HuH-7 (cell line): ENCODE measurements around the gene DISP3.

Experiments
- DNase-seq: peaks from one replicate; pipeline ENCODE4 v3.0.0; 2011; ENCODE audit warnings: low spot score

Gene DISP3

DNA sequence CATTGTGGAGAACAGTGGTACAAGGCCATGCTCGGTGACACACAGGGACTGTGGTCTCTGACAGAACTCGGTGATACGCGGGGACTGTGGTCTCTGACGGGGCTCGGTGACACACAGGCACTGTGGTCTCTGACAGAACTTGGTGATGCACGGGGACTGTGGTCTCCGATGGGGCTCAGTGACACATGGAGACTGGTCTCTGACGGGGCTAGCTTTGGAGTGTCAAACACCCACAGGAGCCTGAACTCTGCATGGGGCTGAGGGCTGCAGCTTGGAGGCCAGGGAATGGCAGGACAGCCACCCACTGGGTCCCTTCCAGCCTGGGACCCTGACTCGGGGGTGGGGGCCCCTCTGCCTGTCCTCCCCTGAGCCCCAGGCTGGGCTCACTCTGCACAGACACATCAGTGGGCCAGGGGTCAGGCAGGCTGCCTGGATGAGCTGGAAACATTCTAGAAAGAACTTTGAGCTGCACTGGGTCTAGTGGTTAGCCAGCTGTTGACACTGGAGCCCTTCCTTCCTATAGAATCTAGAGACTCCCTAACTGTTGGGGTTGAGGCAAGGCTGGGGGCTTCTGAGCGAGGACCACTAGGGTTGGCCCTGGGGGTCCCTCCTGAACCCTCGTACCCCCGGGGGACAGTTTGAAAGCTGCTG is 49.8 kb downstream of the DISP3 start:
- no peak for DNase-seq

DNA sequence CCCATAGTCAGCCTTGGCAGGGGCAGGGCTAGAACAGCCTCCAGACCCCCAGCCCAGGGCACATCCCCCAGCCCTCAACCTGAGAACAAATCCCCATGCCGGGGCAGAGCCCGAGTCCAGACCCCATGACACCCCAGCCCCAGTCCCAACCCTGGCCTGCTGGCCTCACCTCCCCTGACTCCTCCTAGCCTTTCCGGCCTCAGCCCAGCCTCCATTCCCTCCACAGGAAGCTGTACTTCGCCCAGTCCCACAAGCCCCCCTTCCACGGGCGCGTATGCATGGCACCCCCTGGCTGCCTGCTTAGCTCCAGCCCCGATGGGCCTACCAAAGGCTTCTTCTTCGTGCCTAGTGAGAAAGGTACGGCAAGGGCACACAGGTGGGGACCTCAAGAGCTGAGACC is 50.4 kb downstream of the DISP3 start:
- no peak for DNase-seq

DNA sequence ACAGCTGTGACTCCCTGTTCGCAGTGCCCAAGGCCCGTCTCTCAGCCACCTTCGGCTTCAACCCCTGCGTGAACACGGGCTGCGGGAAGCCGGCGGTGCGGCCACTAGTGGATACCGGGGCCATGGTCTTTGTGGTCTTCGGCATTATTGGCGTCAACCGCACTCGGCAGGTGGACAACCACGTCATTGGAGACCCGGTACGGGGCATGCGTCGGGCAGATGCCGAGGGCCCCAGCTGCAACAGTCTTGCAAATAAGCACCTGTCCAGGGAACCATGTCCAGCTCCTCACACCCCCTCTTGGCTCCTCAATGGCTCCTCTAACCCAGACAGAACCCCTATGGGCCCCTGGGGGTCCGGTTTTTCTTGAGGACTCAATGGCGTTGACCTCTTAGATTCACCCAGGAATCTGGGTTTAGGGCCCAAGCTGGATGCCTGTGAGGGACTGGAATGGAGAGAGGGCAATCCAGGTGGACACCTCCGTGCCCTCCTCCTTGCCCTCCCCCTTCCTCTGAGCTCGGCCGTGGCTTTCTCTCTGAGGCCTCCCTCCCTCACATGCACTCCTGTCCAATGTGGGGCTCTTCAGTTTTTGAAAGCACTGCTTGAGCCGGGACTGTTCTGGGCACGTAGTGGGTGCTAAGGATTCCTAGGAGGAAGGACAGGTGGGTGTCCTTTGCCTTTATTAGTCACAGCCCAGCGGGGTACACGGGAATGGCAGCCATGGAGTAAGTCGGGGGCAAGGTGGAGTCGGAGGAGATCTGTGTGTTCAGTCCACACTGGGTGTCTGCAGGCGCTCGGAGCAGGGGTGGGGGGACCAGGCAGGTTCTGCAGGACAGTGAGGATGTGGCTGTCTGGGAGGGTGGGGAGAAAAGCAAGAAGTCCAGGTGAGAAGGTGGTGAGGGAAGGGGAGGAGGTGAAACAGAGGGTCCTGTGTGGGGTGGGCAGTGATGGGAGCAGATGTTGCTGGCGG is 51.1 kb downstream of the DISP3 start:
- DNase-seq: no peak

DNA sequence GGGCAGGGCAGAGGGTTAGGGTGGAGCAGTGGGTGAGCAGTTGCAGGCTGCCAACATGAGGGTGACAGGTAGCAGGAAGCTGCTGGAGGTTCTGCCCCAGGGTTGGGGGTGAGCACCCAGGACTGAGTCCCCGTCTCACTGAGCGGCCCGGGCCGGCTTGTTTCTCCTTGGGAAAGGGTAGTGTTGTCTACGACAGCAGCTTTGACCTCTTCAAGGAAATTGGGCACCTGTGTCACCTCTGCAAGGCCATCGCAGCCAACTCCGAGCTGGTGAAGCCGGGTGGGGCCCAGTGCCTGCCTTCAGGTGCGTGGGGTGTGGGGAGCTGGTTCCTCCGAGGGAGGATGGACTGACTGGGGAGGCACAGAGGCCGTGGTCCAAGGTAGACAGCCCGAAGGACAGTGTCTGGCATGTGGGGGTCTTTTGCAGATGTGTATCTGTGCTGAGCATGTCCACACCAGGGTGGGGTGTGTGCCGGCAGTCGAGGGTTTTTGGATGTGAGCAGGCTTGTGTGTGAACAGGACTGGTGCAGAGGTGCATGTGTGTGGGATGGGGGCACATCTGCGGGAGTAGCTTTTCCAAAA is 51.9 kb downstream of the DISP3 start:
- no peak for DNase-seq

DNA sequence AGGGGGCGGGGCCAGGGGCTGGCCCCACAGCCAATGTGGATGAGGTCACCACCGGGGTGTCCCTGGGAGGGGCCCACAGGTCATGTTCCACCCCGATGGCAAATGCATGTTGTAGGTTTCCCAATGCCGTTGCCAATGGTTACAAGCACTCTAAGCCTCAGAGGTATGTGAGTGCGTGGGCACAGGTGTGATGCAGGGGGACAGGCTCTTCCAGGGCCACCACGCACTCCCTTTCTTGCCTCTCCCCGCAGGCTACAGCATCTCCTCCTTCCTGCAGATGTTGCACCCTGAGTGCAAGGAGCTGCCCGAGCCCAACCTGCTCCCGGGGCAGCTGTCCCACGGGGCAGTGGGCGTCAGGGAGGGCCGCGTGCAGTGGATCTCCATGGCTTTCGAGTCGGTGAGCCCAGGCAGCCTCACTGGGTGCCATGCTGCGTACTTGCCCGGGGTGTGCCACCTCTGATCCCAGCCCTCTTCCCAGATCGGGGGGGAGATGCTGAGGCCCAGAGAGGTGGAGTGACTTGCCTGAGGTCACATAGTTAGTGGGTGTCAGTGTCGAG is 52.4 kb downstream of the DISP3 start:
- DNase-seq: no peak

DNA sequence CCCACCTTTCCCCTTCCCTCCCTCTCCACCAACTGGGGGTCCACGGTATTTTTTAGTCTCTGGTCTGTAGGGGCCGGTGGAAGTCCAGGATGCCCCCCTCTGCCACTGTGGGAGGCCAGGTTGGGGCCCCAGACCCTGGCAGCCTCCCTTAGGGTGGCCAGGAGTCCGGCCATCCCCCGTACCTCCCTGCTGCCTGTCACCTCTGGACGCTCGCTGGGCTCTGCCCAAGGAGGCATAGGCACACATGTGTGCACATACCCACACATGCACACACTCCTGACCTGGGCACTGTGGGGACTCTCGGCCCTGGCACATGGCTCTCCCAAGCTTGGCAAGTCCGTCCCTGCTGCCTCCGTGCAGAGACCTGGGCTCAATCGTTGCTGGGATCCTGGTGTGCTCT is 53.0 kb downstream of the DISP3 start:
- DNase-seq: no peak

DNA sequence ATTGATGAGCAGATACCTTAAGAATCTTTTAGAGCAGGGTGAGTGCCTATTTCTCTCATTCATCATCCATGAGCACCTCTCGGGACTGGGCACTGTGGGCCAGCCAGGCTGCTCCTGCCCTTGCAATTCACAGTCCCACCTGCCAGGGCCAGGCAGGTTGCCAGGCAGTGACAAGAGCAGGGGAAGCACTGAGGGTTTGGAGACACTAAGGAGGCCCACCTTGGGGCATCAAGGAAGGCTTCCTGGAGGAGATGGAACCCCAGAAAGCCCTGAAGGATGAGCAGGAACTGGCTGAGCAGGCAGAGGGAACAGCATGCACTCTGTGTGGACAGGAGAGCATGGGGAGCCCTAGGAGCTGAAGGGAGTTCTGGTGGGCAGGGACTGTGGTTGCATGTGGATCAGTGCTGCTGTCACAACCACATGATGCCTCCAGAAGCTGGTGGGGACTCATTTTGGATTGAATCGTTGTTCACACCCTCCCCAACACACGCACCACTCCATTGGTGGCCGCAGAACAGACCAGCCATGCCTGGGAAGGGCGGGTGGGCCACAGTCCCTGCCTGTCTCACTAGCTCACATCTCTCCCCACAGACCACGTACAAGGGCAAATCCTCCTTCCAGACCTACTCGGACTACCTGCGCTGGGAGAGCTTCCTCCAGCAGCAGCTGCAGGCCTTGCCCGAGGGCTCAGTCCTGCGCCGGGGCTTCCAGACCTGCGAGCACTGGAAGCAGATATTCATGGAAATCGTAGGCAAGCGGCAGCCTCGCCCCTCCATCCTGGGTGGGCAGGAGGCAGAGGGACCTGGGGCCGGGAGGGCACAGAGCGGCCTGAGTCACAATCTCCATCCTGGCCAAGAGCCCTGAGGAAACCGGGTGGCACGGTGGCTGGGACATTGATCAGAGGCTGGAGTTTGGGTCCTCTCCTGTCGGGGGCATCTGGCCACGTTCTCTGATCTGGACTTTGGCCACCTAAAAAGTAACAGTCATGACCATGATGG is 55.1 kb downstream of the DISP3 start:
- no peak for DNase-seq

DNA sequence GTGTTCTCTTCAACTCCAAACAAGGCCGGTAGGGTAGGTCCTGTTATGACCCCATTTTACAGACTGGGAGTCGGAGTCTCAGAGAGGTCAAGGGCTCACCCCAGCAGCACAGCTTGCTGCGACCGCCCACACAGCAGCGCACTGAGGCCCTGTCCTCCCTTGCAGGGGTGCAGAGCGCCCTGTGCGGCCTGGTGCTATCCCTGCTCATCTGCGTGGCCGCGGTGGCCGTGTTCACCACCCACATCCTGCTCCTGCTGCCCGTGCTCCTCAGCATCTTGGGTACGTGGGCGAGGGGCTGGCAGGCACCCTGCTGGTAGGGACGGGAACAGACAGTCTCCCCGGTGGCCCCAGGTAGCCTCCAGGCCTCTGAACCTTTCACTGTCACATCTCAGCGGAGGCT is 55.9 kb downstream of the DISP3 start:
- no peak for DNase-seq

DNA sequence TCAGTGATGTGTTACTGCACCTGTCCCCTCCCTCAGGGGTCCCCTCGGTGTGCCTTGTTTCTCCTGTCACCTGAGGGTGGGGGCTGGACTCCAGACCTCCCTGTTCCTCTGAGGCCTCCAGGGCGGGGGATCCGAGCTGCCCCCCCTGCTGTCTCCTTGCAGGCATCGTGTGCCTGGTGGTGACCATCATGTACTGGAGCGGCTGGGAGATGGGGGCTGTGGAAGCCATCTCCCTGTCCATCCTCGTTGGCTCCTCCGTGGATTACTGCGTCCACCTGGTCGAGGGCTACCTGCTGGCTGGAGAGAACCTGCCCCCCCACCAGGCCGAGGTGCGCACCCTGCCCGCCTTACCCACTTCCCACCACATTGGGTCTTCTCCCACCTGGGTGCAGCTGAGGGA is 56.4 kb downstream of the DISP3 start:
- no peak for DNase-seq

DNA sequence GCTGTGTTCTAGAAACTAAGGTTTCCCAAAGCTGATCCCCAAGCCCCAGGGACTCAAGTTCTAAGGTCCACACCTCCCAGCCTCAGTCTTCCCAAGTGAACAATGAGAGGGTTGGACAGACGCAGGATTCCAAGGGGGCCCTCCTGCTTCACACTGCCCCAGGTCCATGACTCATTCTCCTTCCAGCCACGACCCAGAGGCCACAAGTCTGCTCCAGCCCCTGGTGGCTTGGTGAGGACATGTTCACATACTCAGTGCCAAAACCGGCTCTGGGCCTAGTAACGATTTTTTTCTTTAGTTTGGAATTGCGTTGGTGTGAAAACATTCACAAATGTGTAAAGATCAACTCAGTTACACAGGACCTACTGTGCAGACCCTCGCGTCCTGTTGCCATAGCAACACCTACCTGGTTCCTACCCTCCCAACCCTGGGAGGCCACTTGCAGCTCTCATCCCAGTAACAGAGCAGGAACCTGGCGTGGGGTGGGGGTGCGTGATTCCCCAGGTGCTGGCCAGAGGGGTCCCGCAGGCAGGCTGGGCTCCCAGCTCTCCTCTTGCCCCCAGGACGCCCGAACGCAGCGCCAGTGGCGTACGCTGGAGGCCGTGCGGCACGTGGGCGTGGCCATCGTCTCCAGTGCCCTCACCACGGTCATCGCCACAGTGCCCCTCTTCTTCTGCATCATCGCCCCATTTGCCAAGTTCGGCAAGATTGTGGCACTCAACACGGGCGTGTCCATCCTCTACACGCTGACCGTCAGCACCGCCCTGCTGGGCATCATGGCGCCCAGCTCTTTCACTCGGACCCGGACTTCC is 57.0 kb downstream of the DISP3 start:
- no peak for DNase-seq

DNA sequence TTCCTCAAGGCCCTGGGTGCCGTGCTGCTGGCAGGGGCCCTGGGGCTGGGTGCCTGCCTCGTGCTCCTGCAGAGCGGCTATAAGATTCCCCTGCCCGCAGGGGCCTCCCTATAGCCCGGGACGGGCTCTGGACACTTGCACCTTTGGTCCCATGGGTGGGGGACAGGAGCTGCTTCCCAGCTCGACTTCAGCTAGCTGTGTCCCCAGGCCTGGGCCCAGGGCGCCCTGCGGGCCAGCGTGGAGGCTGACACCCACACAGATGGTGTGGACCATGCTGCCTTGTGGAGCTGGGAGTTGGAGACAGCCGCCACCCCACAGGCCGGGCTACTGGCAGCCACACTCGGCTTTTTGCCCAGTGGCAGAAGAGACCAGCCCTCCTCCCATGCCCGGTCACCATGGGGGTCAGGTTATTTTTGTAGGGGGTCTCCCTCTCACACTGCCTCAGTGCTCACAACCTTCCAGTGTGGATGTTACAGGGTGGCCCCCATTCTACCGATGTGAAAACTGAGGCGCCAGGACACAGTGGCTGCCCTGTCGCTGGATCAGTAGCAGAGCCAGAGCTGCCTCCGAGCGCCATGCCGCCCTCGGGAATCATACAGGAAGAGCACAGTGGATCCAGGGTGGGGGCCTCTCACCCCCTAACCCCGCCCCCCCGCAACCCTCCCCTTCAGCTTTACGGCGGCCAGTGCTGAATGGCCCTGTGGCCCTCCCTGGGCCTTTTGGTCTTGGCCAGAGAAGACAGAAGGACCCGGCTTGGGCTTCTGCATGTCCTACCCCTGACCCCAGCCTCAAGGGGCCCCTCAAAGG is 57.8 kb downstream of the DISP3 start:
- no peak for DNase-seq

DNA sequence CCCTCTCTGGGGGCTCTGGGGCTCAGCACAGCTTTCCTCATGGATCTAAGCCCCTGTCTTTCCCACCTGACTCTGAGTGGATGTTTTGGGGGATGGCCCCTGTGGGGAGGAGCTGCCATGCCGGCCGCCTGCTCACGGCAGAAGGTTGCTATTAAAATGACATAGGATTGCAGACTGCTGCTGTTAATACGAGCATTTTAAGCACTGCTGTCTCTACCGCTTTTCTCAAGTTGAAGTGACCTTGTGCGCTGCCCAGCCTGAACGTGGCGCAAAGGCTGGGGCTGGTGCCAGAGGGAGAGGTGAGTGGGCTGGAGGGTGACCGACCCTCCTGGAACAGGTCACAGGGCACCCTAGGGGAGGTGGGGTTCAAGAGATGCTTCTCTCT is 58.4 kb downstream of the DISP3 start:
- no peak for DNase-seq

DNA sequence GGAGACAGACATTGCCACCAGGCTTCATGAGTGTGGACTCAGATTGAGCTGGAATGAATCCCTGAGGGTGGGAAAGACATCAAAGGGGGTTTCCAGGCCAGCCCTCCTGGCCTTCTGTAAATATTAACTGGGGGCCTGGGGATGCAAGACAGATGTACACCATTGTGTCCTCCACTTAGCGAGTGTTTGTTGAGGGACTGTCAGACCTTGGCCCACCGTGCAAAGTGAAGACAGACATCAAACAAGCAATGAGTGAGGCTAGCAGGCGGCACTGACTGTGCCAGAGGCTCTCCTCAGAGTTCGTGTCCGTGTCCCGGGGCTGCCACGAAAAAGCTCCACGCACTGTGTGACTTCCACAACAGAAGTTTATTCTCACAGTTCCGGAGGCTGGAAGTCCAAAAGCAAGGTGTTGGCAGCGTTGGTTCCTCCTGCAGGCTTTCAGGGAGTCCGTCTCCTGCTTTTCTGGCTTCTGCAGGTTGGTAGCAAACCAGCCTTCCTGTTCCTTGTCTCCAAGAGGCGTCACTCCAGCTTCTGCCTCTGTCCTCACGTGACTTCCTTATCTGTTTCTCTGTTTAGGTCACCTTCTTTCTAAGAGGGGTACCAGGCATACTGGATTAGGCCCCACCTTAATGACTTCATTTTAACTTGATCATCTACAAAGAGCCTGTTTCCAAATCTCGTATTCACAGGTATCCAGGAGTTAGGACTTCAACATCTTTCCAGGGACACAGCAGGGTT is 59.1 kb downstream of the DISP3 start:
- no peak for DNase-seq

DNA sequence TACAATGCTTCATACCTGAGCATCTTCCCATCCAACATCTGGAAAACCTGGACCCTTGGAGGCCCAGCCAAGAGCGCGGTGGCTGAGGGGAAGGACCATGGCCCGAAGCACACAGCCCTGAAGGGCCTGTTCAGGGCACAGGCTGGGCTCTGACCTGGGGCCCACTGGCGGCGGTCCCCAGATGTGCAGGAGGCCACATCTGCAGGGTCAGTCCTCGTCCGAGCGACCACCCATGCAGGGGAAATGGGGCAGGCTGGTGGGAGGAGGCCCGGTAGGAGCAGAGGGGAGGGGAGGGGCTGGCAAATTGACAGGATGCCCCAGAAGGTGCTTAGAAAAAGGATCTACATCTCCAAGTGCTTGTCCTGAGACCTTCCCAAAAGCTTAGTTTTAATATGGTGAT is 59.9 kb downstream of the DISP3 start:
- DNase-seq: no peak

DNA sequence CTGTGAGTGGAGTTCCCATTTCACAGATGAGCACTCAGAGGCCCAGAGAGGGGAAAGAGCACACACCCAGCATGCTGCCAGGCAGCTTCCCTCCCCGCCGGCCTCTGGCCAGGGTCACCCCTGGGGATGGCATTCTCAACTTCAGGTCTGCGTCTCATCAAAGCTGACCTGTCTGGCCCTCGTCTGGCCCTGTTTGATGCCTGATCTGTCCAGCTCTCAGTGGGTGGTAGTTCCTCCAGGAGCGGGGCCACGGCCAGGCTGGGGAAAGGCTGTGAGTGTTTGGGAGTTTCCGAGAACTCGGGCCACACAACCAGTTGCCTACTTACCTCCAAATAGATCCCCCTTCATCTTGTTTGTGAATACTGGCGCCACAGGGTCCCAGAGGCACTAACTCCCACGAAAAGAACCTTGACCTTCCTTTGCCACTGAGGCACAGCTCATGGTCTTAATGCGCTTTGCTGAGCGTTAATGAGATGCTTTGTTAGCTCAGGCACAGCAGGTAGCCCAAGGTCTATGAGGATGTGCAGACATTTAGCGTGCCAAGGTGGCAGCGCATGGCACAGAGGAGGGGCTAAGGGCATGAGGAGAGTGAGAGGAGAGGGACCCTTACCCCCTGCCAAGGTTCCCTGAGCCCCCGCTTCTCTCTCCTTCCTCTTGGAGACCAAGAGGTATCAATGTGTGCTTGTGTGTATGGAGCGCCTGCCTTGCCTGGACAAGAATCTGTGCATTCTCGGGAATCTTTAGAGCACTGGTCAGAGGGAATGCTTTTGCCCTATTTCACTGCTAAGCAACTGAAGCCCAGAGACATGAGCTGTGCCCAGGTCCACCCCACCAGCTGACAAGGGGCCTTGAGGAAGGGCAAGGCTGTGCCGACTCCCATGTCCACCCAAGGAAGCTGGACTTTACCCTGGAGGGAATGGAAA is 61.2 kb downstream of the DISP3 start:
- DNase-seq: no peak

DNA sequence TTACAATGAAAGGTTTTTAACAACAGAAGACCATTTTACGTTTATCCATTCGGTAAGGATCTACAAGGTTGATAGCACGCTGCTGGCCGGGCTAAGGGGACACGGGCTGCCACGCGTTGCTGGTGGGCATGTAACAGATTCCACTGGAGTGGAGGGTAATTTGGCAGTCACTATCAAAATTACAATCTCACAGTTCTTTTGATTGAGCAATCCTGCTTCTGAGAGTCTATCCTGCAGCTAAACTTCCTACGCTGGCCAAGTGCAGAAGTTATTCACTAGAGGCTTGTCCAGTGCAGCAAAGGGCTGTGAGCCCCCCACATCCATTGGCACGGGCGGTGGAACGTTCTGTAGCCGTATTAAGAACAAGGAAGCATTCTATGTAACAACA is 61.8 kb downstream of the DISP3 start:
- no peak for DNase-seq

DNA sequence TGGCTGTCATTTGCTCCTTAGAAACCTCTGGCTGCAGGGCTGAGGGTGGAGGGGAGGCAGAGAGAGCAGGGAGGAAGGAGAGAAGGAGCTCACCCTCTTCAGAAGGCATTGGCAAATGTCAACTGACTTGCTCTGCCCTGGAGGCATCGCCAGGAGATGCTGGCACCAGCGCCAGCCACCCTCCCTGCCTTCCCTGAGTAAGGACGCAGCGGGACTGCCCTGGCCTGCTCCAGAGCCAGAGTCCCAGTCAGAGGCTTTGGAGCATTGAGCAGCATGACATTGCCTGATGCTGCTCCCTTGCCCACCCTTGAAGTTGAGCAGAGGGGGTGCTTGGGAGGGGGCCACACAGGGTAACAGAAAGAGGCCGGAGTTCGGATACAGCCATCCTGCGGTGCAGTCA is 62.3 kb downstream of the DISP3 start:
- no peak for DNase-seq

DNA sequence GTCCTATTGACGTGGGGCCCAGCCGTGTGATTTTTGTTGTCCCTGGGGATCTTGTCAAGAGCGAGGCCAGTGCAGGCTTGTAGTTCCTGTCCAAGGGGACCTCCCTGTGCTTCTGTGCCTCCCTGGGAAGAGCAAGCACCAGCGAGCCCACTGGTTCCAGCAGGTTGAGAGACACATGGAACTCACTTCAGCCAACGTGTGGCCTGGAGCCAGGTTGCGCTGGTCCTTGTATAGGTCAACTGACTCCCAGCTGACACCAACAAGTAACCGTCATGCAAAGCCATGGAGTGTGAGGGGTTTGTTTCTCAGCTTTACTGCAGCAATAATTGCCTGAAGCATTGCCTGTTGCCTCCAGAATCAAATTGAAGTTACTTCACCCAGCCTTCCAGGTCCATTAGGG is 63.0 kb downstream of the DISP3 start:
- DNase-seq: no peak
